Fibroblast of skin of right quadriceps (primary cell): ENCODE results near the gene MCC.
"Not testable (repeated sequence)": the region's sequence is repeated elsewhere in the genome, so short reads cannot be mapped to it uniquely, and the experiment has no call there.

Experiments used
- DNase-seq: peaks from one replicate; pipeline ENCODE4 v3.0.0-alpha.2; 2013

MCC gene

GRCh38 chr5:113489299-113489698 lies 1.0 kb upstream of the MCC start:
- DNase-seq = peak; percentile 99

DNA sequence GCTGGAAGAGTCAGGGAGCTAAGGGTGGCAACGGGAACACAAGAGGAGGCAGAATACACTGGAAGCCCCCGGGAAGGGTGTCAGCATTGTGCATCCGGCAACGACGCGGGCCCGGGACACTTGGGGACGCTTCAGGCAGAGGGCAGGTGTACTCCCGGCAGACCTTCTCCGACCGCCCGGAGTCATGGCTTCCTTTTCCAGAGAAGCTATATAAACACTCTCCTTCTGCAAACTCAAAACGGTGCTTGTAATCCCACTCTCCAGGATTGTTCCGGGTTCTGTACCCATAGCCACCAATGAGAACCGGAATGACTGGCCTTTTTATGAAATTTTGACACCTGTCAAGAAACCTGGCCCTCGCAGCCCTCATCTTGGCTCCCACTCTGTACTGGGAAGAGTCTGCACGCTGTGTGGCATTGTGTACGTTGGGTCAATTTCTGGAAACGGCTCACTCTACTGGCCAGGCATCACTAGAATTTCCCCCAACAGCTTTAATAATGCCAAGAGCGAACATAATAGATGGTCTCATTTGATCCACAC lies 462 bp upstream of the MCC start:
- DNase-seq = no peak

GRCh38 chr5:113487416-113487780 lies 855 bp downstream of the MCC start:
- DNase-seq = peak; percentile 10

DNA sequence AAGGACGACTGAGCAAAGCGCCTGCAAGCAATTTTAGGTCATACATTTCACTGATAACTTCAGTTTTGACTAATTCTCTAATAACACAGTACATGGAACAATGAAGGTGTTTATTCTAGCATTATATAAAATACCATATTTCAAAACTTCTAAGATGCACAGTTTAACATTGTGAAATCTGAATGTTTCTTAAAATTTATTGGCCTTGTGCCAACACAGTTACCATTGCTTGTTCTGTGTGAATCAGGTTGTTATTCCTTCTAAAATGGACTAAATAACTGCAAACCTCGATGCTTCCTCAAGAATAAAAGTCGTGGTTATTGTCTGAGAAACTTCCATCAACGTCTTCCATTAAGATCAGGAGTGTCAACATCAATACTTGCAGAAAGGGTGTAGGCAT lies 8.0 kb downstream of the MCC start:
- DNase-seq = no peak

- DNase-seq = no peak
Observed at GRCh38 chr5:113478691-113479090, 9.6 kb downstream of the MCC start.

DNA sequence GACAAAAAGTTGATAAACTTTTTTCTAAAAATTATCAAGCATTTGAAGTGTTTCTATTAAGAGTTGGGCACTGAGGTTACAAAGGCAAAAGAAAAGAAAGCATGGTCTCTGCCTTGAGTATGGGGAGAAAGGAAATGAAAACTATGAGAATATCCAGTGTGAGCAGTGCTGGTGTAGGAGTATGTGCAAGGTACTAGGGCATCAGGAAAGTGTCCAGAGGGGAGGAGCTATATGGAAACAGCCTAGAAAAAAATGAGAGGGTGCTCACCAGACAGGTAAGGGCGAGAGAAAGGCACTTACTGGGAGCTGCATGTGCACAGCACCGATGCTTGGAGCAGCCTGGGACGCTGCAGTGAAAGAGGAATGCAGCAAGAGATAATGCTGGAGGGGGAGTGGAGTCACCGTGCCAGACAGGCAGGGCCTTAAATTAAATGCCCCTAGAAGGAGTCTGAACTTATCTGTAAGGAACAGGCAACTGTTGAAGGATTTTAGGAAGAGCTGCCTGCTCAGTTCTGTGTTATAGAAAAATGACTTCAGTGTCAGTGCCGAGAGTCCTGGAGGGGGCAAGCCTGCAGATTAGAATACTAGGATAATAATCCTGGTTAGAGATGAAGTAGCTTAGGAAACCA lies 14.0 kb downstream of the MCC start:
- DNase-seq = no peak

DNA sequence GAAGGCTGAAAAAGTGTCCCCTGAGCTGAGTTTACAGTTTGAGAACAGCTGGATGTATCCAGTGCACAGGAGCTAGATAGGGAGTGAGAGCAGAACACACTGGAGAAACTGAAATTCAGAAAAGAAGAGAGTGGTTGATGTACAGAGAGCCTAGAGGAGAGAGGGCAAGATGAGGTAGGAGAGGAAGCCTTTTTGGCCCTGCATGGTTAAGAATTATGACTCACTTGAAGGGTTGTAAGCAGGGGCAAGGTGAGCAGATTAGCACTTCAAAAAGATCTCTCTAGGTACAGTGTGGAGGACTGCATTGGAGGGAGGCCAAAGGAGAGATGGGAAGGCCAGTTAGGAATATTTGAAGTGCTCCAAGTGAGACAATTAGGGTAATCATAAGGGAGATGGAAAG lies 25.2 kb downstream of the MCC start:
- no peak for DNase-seq

GRCh38 chr5:113457106-113457505 lies 31.1 kb downstream of the MCC start:
- DNase-seq = not testable (repeated sequence)

DNA sequence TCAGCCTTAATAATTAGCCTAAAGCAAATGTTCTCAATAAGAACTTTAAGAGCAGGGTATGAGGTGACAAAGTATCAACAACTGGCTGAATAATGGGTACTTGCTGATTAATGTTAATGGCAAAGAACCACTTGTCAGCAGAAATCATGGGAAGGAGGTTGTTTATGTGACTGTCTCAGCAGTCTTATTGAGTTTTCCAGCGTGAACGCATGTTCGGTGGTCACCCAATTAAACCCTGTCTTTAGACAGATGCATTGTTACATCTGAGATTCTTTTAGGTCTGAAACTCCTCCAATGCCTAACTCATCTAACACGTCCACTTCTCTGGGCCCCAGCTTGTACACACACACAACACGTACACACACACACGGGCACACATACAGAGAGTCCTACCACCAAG lies 35.3 kb downstream of the MCC start:
- DNase-seq = no peak

GRCh38 chr5:113451797-113452196 lies 36.5 kb downstream of the MCC start:
- DNase-seq = no peak

GRCh38 chr5:113450929-113451328 lies 37.3 kb downstream of the MCC start:
- no peak for DNase-seq

DNA sequence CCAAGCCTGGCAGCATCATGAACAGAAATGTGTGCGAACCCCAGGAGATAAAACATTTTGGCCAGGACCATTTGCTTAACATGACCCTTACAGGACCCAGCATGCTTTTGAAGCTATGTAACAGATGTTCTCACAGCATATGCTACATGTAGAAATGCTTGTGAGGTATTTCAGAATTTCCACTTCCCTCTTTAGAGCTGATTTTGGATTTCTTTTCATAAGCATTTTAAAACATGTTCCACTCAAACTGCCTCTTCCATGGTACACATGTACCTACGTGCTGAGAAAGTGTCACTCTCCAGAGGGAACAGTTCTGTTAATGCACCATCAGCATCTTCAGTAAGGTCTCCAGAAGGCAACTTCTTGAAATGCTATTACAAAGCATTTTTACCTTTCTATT lies 37.8 kb downstream of the MCC start:
- DNase-seq = peak; percentile 2

DNA sequence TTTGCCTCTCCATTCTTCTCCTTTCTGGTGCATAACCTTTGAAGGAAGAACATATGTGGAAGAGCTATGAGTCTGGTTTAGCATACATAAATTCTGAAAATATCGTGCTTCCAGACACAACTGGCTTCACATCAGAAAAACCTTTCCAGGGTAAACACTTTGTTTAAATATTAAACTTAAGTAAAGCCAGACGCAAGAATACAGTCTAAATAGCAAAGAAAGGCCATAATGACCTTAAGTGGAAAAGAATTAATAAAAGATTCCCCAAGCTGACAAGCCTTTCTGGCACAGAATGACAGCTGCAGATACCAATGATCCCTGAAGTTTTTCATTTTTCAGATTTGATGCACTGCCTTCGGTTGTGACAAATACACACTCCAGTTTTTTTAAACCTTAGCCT lies 40.0 kb downstream of the MCC start:
- DNase-seq = no peak

GRCh38 chr5:113447498-113448050 lies 40.7 kb downstream of the MCC start:
- DNase-seq = peak; percentile 7

DNA sequence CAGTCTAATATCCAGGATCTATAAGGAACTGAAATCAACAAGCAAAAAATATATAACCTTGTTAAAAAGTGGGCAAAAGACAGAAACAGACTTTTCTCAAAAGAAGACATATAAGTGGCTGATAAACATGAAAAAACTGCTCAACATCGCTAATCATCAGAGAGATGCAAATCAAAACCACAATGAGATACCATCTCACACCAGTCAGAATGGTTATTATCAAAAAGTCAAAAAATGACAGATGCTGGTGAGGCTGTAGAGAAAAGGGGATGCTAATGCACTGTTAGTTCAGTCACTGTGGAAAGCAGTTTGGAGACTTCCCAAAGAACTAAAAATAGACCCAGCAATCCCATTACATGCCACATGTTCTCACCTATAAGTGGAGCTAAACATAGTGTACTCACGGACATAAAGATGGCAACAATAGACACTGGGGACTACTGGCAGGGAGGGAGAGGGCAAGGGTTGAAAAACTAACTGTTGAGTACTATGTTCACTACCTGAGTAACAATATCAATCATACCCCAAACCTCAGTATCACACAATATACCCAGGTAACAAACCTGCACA lies 41.8 kb downstream of the MCC start:
- DNase-seq = no peak

- no peak for DNase-seq
Observed at GRCh38 chr5:113437111-113437510, 51.1 kb downstream of the MCC start.

GRCh38 chr5:113435575-113435974 lies 52.7 kb downstream of the MCC start:
- no peak for DNase-seq

DNA sequence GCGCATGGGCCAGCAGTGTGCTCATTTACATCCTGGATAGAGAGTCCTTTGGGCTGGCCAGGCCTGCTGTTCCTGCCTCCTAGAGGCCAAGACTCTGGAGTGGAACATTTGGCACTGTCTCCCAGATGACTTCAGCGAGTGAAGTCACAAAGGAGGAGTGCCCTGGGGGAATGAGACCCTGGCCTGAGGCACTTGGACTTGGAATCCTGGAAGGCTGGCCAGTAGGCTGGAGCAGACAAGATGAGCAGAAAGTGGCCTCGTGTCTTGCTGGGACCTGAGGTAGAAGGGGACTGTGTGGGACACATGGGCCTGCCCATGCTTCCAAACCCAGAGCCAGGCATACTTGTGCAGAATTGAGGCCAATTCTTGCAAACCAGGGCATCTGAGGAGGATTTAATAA lies 53.4 kb downstream of the MCC start, which contains the start of gene TSSK1B:
TSSK1B (minus strand) TSS at position 101 of the 400 bp plus-strand sequence. CDS start 150 bp downstream, outside the sequence.
- DNase-seq = no peak

DNA sequence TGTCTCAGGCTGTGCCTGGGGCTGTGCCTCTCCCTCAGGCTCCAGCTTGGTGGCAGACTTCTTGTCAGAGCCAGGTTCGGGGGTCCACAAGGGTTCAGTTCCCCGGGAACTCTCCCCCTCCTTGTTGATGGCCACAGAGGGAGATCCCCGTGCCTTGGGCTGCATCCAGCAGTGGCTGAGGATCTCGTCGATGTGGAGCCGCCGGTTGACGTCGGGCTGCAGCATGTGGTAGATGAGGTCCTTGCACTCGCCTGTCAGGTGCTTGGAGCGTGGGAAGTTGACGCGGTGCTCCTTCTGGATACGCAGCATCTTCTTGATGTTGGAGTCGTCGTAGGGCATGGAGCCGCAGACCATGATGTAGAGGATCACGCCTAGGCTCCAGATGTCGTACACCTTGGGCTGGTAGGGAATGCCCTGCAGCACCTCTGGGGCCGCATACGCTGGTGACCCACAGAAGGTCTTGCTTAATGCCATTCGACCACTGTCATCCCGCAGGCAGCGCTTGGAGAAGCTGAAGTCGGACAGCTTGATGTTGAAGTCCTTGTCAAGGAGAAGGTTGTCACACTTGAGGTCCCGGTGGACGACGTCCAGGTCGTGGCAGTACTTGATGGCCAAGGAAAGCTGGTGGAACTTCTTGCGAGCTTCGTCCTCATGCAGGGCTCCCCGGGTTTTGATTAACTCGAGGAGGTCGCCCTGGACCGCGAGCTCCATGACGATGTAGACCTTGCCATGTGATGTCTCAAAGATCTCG lies 54.2 kb downstream of the MCC start:
- DNase-seq = no peak

DNA sequence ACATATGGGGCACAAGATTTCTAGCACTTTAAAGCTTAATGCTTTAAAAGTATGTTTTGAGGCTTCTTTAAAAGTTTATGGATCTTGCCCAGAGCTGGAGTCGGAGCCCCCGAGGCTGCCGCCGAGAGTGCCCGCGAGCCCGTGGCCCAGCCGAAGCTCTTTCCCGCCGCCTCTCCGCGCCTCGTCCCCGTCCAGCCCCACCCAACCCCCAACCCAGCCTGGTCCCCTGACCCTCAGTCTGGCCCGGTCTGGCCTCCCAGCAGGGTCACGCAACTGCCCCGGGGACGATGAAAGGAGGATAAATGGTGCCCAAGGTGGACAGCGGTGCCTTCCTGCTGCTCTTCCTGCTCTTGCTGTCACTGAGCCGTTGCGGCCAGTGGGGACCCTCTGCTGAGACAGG lies 55.2 kb downstream of the MCC start:
- no peak for DNase-seq

GRCh38 chr5:113427871-113428574 lies 60.2 kb downstream of the MCC start:
- no peak for DNase-seq

- DNase-seq = no peak
Observed at GRCh38 chr5:113425909-113426308, 62.3 kb downstream of the MCC start.

- no peak for DNase-seq
Observed at GRCh38 chr5:113421693-113422092, 66.6 kb downstream of the MCC start.
